SH-SY5Y (cell line): ENCODE data around the gene MMP28.

Source experiments
- GATA2 ChIP-seq: IDR thresholded peaks from 2 replicates; pipeline ENCODE4 v1.6.1; 2011; ENCODE audit warnings: mild to moderate bottlenecking, low read depth, low read length
- GATA3 ChIP-seq: IDR thresholded peaks from 2 replicates; pipeline ENCODE4 v1.6.1; 2011; ENCODE audit warnings: low read depth, mild to moderate bottlenecking, low read length, moderate library complexity

DNA sequence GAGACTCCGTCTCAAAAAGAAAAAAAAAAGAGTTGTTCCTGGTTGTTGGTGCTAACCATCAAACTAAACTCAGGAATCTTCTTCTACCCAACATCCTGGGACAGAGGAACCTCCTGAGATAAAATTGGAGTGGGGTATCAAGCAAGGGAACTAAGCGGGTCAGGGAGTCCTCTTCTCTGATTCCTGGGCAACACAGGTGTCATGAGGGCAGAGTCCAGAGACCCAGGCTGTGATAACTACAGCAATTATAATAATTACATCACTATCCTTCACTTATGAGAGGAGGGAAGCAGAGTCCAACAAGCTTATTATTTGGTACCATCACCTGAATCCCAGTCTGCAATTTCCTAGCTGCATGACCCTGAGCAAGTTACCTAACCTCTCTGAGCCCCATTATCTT is 26.6 kb downstream of the MMP28 start:
- TF ChIP-seq GATA2 (no peak), GATA3 (no peak)
